GM12892 (cell line): ENCODE data around the gene OGFOD3.

ENCODE experiments used
- POLR2A ChIP-seq: IDR thresholded peaks from 2 replicates; pipeline ENCODE4 v1.6.1; 2011; ENCODE audit warnings: low read depth, low read length, control low read depth
- POLR2AphosphoS5 ChIP-seq: IDR thresholded peaks from 2 replicates; pipeline ENCODE4 v1.6.1; 2011; ENCODE audit warnings: low read depth, low read length, control low read depth

DNA sequence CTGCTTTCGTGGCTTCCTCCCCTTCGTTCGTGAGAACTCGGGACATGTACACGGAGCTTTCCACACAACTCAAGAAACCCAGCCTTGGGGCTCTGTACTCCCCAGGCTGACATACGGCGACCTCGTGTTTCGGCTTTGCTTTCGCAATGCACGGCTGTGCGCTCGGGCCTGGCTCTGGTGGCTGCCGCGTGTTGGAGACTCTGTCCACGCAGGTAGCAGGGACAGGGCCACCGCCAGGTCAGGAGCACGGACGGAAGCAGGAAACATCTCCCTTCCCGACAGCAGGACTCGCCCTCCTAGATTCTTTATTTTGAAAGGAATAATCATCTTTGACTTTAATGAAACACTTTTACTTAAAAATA, 29.5 kb downstream of the OGFOD3 start:
- TF ChIP-seq POLR2AphosphoS5: no peak
- TF ChIP-seq POLR2A: no peak
